ENCODE results near the gene CERS5.
A peak's percentile ranks its signal among the peaks of the same experiment; 100 is the strongest.

The CERS5 gene

DNA sequence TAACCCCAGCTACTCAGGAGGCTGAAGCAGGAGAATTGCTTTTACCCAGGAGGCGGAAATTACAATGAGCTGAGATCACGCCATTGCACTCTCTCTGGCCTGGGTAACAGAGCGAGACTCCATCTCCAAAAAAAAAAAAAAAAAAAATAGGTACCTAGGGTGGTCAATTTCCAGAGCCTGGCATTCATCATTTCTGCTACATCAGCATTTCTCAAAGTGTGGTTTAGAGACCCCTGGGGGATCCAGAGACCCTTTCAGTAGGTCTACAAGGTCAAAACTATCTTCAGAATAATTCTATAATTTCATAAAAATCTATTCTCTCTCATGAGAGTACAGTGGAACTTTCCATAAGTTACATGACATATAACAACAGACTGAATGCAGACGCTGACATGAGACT is 19.9 kb downstream of the CERS5 start:
- DNase-seq (ENCODE audit: low read depth), result no peak
- no peak overlapping the region for H3K4me3 ChIP-seq (ENCODE audit: low read depth, low read length)
- no peak for TF ChIP-seq POLR2A (IDR thresholded peaks at IDR 0.05; ENCODE audit: extremely low read depth, insufficient read length)
- TF ChIP-seq CTCF (IDR thresholded peaks at IDR 0.05; ENCODE audit: low read depth, low read length), result no peak
- TF ChIP-seq, protein P1, sequence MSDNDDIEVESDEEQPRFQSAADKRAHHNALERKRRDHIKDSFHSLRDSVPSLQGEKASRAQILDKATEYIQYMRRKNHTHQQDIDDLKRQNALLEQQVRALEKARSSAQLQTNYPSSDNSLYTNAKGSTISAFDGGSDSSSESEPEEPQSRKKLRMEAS (IDR thresholded peaks at IDR 0.05; ENCODE audit: low read depth, low read length), result no peak
- no peak for TF ChIP-seq MYC (IDR thresholded peaks at IDR 0.05; ENCODE audit: low read depth, low read length)

DNA sequence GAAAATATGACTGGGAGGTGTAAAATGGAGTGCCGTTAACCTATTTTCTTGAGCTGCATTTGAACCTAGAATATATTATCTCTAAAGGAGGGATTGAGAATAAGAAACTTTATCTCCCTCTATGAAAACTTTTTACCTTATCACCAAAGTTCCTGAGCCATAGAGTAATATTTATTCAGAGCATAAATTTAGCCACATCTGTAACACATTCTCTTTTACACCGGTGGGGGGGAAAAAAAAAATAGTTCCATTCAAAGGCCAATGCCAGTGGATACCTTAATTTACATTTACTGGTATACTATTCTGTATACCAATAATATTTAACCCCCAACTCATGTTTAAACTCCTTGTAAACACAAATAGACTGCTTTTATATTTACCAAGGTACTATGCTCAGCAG is 21.7 kb downstream of the CERS5 start:
- TF ChIP-seq MYC (IDR thresholded peaks at IDR 0.05; ENCODE audit: low read depth, low read length), result no peak
- TF ChIP-seq CTCF (IDR thresholded peaks at IDR 0.05; ENCODE audit: low read depth, low read length), result no peak
- TF ChIP-seq, protein P1 (IDR thresholded peaks at IDR 0.05; ENCODE audit: low read depth, low read length), result no peak
- TF ChIP-seq POLR2A (IDR thresholded peaks at IDR 0.05; ENCODE audit: extremely low read depth, insufficient read length), result no peak
- H3K4me3 ChIP-seq (ENCODE audit: low read depth, low read length), result no peak overlapping the region
- DNase-seq (ENCODE audit: low read depth), result no peak

GRCh38 chr12:50142993-50143392 is 24.2 kb downstream of the CERS5 start:
- no peak overlapping the region for H3K4me3 ChIP-seq (ENCODE audit: low read depth, low read length)
- no peak for DNase-seq (ENCODE audit: low read depth)
- TF ChIP-seq CTCF (IDR thresholded peaks at IDR 0.05; ENCODE audit: low read depth, low read length), result no peak
- TF ChIP-seq POLR2A (IDR thresholded peaks at IDR 0.05; ENCODE audit: extremely low read depth, insufficient read length), result no peak
- TF ChIP-seq, protein P1 (IDR thresholded peaks at IDR 0.05; ENCODE audit: low read depth, low read length), result no peak

- DNase-seq (ENCODE audit: low read depth), result peak; percentile 76
- H3K4me3 ChIP-seq (ENCODE audit: low read depth, low read length), result no peak overlapping the region
- TF ChIP-seq POLR2A (IDR thresholded peaks at IDR 0.05; ENCODE audit: extremely low read depth, insufficient read length), result no peak
- TF ChIP-seq CTCF (IDR thresholded peaks at IDR 0.05; ENCODE audit: low read depth, low read length), result peak; percentile 57
Observed at GRCh38 chr12:50132505-50133135, 34.5 kb downstream of the CERS5 start.

GRCh38 chr12:50129290-50129689 is 37.9 kb downstream of the CERS5 start:
- no peak for DNase-seq (ENCODE audit: low read depth)
- H3K4me3 ChIP-seq (ENCODE audit: low read depth, low read length), result no peak overlapping the region
- no peak for TF ChIP-seq CTCF (IDR thresholded peaks at IDR 0.05; ENCODE audit: low read depth, low read length)
- TF ChIP-seq, protein P1 (IDR thresholded peaks at IDR 0.05; ENCODE audit: low read depth, low read length), result no peak
- TF ChIP-seq POLR2A (IDR thresholded peaks at IDR 0.05; ENCODE audit: extremely low read depth, insufficient read length), result no peak
- TF ChIP-seq MYC (IDR thresholded peaks at IDR 0.05; ENCODE audit: low read depth, low read length), result no peak

DNA sequence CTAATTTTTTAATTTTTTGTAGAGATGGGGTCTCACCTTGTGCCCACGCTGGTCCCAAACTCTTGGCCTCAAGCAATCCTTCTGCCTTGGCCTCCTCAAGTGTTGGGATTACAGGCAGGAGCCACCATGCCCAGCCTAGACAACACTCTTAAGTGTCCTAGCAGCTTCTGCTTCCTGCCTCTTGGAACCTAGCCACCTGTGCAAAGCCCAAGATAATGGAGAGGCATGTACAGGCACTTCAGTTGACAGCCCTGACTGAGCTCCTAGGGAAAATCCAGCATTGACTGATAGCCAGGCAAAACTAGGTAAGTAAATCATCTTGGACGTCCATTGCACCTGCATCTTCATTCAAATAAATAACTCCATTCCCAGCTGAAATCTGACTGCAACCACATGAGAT is 39.6 kb downstream of the CERS5 start:
- H3K4me3 ChIP-seq (ENCODE audit: low read depth, low read length), result no peak overlapping the region
- no peak for TF ChIP-seq MYC (IDR thresholded peaks at IDR 0.05; ENCODE audit: low read depth, low read length)
- no peak for TF ChIP-seq POLR2A (IDR thresholded peaks at IDR 0.05; ENCODE audit: extremely low read depth, insufficient read length)
- no peak for TF ChIP-seq CTCF (IDR thresholded peaks at IDR 0.05; ENCODE audit: low read depth, low read length)
- TF ChIP-seq, protein P1 (IDR thresholded peaks at IDR 0.05; ENCODE audit: low read depth, low read length), result no peak
- DNase-seq (ENCODE audit: low read depth), result no peak

Data from NB4 (cell line).